Measurements from ENCODE around the gene CHGA. TPM values are rescaled to one million over a fixed set of nuclear protein-coding genes. Genes with fewer than 3 reads are reported as not detected.

CHGA gene
- 1.0 to 2.0 TPM (median 1.6 TPM) in 5 replicates for total RNA-seq (2022; extraction: Qiagen RNA extraction)

GRCh38 chr14:92922883-92923743, at the start of gene CHGA:
CHGA (plus strand) TSS chr14:92923150; CDS start chr14:92923360, 210 bp downstream.

Other genes starting within 250 kb of the CHGA start
- 54.4 to 63.0 TPM (median 56.3 TPM) in 5 replicates for gene LGMN, start 174.5 kb upstream of the CHGA start, total RNA-seq (2022; extraction: Qiagen RNA extraction)
- 20.8 to 29.8 TPM (median 26.7 TPM) in 5 replicates for gene GOLGA5, start 128.8 kb upstream of the CHGA start, total RNA-seq (2022; extraction: Qiagen RNA extraction)
- gene ITPK1, start 192.8 kb downstream of the CHGA start, total RNA-seq (2022; extraction: Qiagen RNA extraction) = 44.9 to 64.6 TPM (median 56.4 TPM) in 5 replicates